ENCODE results near the gene ZNRF4. TPM values are rescaled to one million over a fixed set of nuclear protein-coding genes. Genes with fewer than 3 reads are reported as not detected.

ZNRF4 gene
- total RNA-seq, 1 donor from 2014 or later: not detected

GRCh38 chr19:5443723-5444122, 11.5 kb upstream of the ZNRF4 start:
- no peak overlapping the region for H3K27ac Mint-ChIP-seq (ENCODE audit: unreplicated experiment)

GRCh38 chr19:5444431-5444830, 10.8 kb upstream of the ZNRF4 start:
- no peaks in the 10 kb centered on the region for H3K27me3 Mint-ChIP-seq (ENCODE audit: unreplicated experiment)

More at GRCh38 chr19:5443723-5444122, 11.5 kb upstream of the ZNRF4 start:
- no peak for TF ChIP-seq CTCF (IDR thresholded peaks at IDR 0.05; ENCODE audit: unreplicated experiment)
- Mint-ChIP-seq H3K4me3 (ENCODE audit: unreplicated experiment) (no peak overlapping the region), H3K4me1 (ENCODE audit: unreplicated experiment) (no peaks in the 10 kb centered on the region), H3K36me3 (ENCODE audit: low read depth, unreplicated experiment) (no peaks in the 10 kb centered on the region), H3K27me3 (ENCODE audit: unreplicated experiment) (no peaks in the 10 kb centered on the region), H3K9me3 (ENCODE audit: unreplicated experiment) (no peaks in the 10 kb centered on the region)
- DNase-seq (ENCODE audit: low spot score): no peak

DNA sequence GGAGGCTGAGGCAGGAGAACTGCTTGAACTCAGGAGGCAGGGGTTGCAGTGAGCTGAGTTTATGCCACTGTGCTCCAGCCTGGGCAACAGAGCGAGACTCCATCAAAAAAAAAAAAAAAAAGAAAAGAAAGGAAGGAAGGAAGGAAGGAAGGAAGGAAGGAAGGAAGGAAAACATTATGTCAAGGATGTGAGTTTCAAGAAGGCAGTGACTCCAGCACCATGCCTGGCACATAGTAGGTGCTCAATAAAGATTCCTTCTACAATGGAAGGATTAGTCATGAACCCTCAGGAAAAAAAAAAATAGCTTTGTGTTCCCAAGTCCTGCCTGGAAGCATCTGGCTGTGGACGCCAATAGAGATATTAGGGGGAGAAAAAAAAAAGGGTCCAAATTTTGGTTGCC, 10.1 kb upstream of the ZNRF4 start:
- peaks cover 2% of the 10 kb centered on the region for H3K27me3 Mint-ChIP-seq (ENCODE audit: unreplicated experiment)

More at GRCh38 chr19:5444431-5444830, 10.8 kb upstream of the ZNRF4 start:
- no peak for TF ChIP-seq CTCF (IDR thresholded peaks at IDR 0.05; ENCODE audit: unreplicated experiment)
- H3K36me3 Mint-ChIP-seq (ENCODE audit: low read depth, unreplicated experiment): no peaks in the 10 kb centered on the region
- H3K27ac Mint-ChIP-seq (ENCODE audit: unreplicated experiment): no peak overlapping the region
- no peaks in the 10 kb centered on the region for H3K4me1 Mint-ChIP-seq (ENCODE audit: unreplicated experiment)
- DNase-seq (ENCODE audit: low spot score): no peak
- no peak overlapping the region for H3K4me3 Mint-ChIP-seq (ENCODE audit: unreplicated experiment)
- no peaks in the 10 kb centered on the region for H3K9me3 Mint-ChIP-seq (ENCODE audit: unreplicated experiment)

DNA sequence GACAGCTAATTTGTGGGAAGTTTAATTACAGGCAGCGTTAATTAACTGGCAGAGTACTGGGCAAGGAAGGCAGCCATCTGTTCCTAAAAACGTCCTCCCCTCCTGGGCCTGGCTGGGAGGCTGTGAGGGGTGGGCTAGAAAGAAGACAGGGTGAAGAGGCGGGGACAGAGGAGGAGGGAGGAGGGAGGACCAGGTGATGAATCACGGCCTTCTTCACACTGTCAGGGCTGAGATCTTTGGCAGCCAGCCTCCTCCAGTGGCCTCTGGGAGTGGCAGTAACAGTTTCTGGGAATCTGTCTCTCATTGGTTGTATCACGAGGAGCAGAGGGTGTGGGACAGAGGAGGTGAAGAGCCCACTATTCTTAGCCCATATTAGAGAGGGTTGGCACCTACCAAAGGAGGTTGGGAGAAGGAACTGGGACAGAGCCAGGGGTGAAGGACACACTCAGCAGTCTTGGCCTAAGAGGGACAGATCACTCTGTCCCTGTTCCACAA, 9.6 kb upstream of the ZNRF4 start:
- H3K27me3 Mint-ChIP-seq (ENCODE audit: unreplicated experiment): peaks cover 5% of the 10 kb centered on the region
- H3K4me3 Mint-ChIP-seq (ENCODE audit: unreplicated experiment): no peak overlapping the region
- H3K4me1 Mint-ChIP-seq (ENCODE audit: unreplicated experiment): no peaks in the 10 kb centered on the region
- no peaks in the 10 kb centered on the region for H3K36me3 Mint-ChIP-seq (ENCODE audit: low read depth, unreplicated experiment)
- H3K9me3 Mint-ChIP-seq (ENCODE audit: unreplicated experiment): no peaks in the 10 kb centered on the region
- no peak for DNase-seq (ENCODE audit: low spot score)
- no peak overlapping the region for H3K27ac Mint-ChIP-seq (ENCODE audit: unreplicated experiment)
- no peak for TF ChIP-seq CTCF (IDR thresholded peaks at IDR 0.05; ENCODE audit: unreplicated experiment)

More for the DNA sequence above, 10.1 kb upstream of the ZNRF4 start:
- no peaks in the 10 kb centered on the region for H3K9me3 Mint-ChIP-seq (ENCODE audit: unreplicated experiment)
- DNase-seq (ENCODE audit: low spot score): no peak
- H3K27ac Mint-ChIP-seq (ENCODE audit: unreplicated experiment): no peak overlapping the region
- H3K36me3 Mint-ChIP-seq (ENCODE audit: low read depth, unreplicated experiment): no peaks in the 10 kb centered on the region
- H3K4me3 Mint-ChIP-seq (ENCODE audit: unreplicated experiment): no peak overlapping the region
- TF ChIP-seq CTCF (IDR thresholded peaks at IDR 0.05; ENCODE audit: unreplicated experiment): no peak
- no peaks in the 10 kb centered on the region for H3K4me1 Mint-ChIP-seq (ENCODE audit: unreplicated experiment)

GRCh38 chr19:5447700-5448311, 7.4 kb upstream of the ZNRF4 start:
- no peak for TF ChIP-seq CTCF (IDR thresholded peaks at IDR 0.05; ENCODE audit: unreplicated experiment)
- Mint-ChIP-seq H3K4me1 (ENCODE audit: unreplicated experiment) (no peaks in the 10 kb centered on the region), H3K27me3 (ENCODE audit: unreplicated experiment) (peaks cover 5% of the 10 kb centered on the region), H3K4me3 (ENCODE audit: unreplicated experiment) (no peak overlapping the region), H3K27ac (ENCODE audit: unreplicated experiment) (no peak overlapping the region), H3K36me3 (ENCODE audit: low read depth, unreplicated experiment) (no peaks in the 10 kb centered on the region), H3K9me3 (ENCODE audit: unreplicated experiment) (no peaks in the 10 kb centered on the region)
- no peak for DNase-seq (ENCODE audit: low spot score)

Data from endothelial cell (in vitro differentiated cells).